HEK293T (cell line): ENCODE data around the gene CDH12.

ENCODE experiments used
- CTCF ChIA-PET: fragments of 350-600 bp; formaldehyde crosslinking; extraction: SDS; loops from one replicate; lab custom pipeline; 2021; ENCODE audit warnings: antibody characterized with exemption, inconsistent platforms; lab: Yijun Ruan, JAX
- POLR2A ChIA-PET: fragments of 350-600 bp; formaldehyde crosslinking; extraction: SDS; loops from one replicate; lab custom pipeline; 2020; ENCODE audit warnings: antibody characterized with exemption, inconsistent platforms; lab: Yijun Ruan, JAX
- DNase-seq: peaks from one replicate; pipeline ENCODE4 v3.0.0; 2012; ENCODE audit warnings: mixed read lengths; ENCODE audit errors: extremely low spot score
- ARNT ChIP-seq: fragments of 450-650 bp; IDR thresholded peaks from 2 replicates; pipeline ENCODE4 v1.6.1; 2017; ENCODE audit warnings: mild to moderate bottlenecking
- BHLHE40 ChIP-seq: fragments of 450-650 bp; IDR thresholded peaks from 2 replicates; pipeline ENCODE4 v1.6.1; 2016; ENCODE audit warnings: mild to moderate bottlenecking, moderate library complexity, borderline replicate concordance
- CTBP1 ChIP-seq: fragments of 450-650 bp; IDR thresholded peaks from 2 replicates; pipeline ENCODE4 v1.6.1; 2016; ENCODE audit warnings: borderline replicate concordance
- ELF4 ChIP-seq: fragments of 450-650 bp; IDR thresholded peaks from 2 replicates; pipeline ENCODE4 v1.6.1; 2017; ENCODE audit warnings: antibody characterized with exemption
- FOXA1 ChIP-seq: fragments of 450-650 bp; IDR thresholded peaks from 2 replicates; pipeline ENCODE4 v1.6.1; 2016; ENCODE audit warnings: mild to moderate bottlenecking
- FOXK2 ChIP-seq: fragments of 450-650 bp; IDR thresholded peaks from 2 replicates; pipeline ENCODE4 v1.6.1; 2016; ENCODE audit warnings: mild to moderate bottlenecking
- FOXM1 ChIP-seq: fragments of 450-650 bp; IDR thresholded peaks from 2 replicates; pipeline ENCODE4 v1.6.1; 2017; ENCODE audit warnings: mild to moderate bottlenecking, borderline replicate concordance
- HDGF ChIP-seq: fragments of 450-650 bp; IDR thresholded peaks from 2 replicates; pipeline ENCODE4 v1.6.1; 2017; ENCODE audit warnings: antibody characterized with exemption, borderline replicate concordance
- L3MBTL2 ChIP-seq: fragments of 450-650 bp; conservative IDR thresholded peaks from 2 replicates; pipeline ENCODE4 v1.6.1; 2016; ENCODE audit warnings: mild to moderate bottlenecking
- LEF1 ChIP-seq: fragments of 450-650 bp; IDR thresholded peaks from 2 replicates; pipeline ENCODE4 v1.6.1; 2017; ENCODE audit warnings: mild to moderate bottlenecking, borderline replicate concordance
- NFRKB ChIP-seq: fragments of 450-650 bp; IDR thresholded peaks from 2 replicates; pipeline ENCODE4 v1.6.1; 2016; ENCODE audit warnings: mild to moderate bottlenecking, moderate library complexity
- SP1 ChIP-seq: fragments of 450-650 bp; IDR thresholded peaks from 2 replicates; pipeline ENCODE4 v1.6.1; 2017
- SUZ12 ChIP-seq: fragments of 450-650 bp; IDR thresholded peaks from 2 replicates; pipeline ENCODE4 v1.6.1; 2016; ENCODE audit warnings: mild to moderate bottlenecking
- TARDBP ChIP-seq: fragments of 450-650 bp; IDR thresholded peaks from 2 replicates; pipeline ENCODE4 v1.6.1; 2016
- ZNF384 ChIP-seq: fragments of 450-650 bp; IDR thresholded peaks from 2 replicates; pipeline ENCODE4 v1.6.1; 2016
- TF ChIP-seq, protein P1 (sequence below): fragments of 450-650 bp; IDR thresholded peaks from 2 replicates; pipeline ENCODE4 v1.6.1; 2016

CDH12 gene

GRCh38 chr5:22708770-22709328 is 144.3 kb downstream of the CDH12 start:
- peak; percentile 8 for DNase-seq
- POLR2A ChIA-PET, result no interaction called here
- CTCF ChIA-PET, result interaction anchor here (0.9 to 1.4 kb wide), 2 partner anchors 18 to 20 kb away, joined by 5 to 6 read pairs; no protein-coding TSS in a partner anchor
- TF ChIP-seq, protein P1, sequence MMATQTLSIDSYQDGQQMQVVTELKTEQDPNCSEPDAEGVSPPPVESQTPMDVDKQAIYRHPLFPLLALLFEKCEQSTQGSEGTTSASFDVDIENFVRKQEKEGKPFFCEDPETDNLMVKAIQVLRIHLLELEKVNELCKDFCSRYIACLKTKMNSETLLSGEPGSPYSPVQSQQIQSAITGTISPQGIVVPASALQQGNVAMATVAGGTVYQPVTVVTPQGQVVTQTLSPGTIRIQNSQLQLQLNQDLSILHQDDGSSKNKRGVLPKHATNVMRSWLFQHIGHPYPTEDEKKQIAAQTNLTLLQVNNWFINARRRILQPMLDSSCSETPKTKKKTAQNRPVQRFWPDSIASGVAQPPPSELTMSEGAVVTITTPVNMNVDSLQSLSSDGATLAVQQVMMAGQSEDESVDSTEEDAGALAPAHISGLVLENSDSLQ, result no peak
- no peak for TF ChIP-seq ZNF384
- no peak for TF ChIP-seq SUZ12
- TF ChIP-seq SP1, result no peak
- no peak for TF ChIP-seq FOXM1
- no peak for TF ChIP-seq ELF4
- TF ChIP-seq L3MBTL2, result no peak
- no peak for TF ChIP-seq HDGF
- TF ChIP-seq FOXK2, result no peak
- TF ChIP-seq BHLHE40, result no peak
- TF ChIP-seq CTBP1, result no peak
- TF ChIP-seq FOXA1, result no peak
- TF ChIP-seq ARNT, result no peak
- TF ChIP-seq TARDBP, result no peak
- no peak for TF ChIP-seq NFRKB
- no peak for TF ChIP-seq LEF1

GRCh38 chr5:22706901-22707300 is 146.2 kb downstream of the CDH12 start:
- ChIA-PET POLR2A (no interaction called here), CTCF (no interaction called here)
- TF ChIP-seq CTBP1 (no peak), HDGF (no peak), BHLHE40 (no peak), ARNT (no peak)
- TF ChIP-seq, protein P1, result no peak
- DNase-seq, result no peak

- POLR2A ChIA-PET, result no interaction called here
- DNase-seq, result no peak
- CTCF ChIA-PET, result no interaction called here
- TF ChIP-seq SP1 (no peak), ARNT (no peak), ZNF384 (no peak), L3MBTL2 (no peak), TARDBP (no peak)
Measured at GRCh38 chr5:22699319-22699718, 153.8 kb downstream of the CDH12 start.

DNA sequence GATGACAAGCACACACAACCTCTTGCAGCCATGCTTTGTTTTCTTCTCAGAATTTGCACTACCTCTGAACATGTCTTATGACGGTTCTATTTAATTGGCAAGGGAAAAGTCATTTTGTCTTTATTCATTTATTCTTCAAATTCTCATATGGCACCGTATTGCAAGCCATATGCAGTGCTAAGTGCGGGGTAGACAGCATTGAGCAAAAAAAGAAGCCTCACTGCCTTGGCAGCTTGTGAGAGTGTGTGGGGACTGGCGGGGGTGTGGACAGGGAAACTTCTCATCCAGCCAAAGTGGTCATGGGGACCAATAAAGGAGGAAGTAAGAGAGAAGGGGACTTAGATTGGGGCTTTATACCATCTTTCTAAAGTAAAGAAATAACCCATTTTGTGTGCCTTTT is 160.0 kb downstream of the CDH12 start:
- POLR2A ChIA-PET, result no interaction called here
- TF ChIP-seq NFRKB (no peak), FOXM1 (no peak), BHLHE40 (no peak), FOXK2 (no peak), SUZ12 (no peak), FOXA1 (no peak), ELF4 (no peak), CTBP1 (no peak), L3MBTL2 (no peak), TARDBP (no peak)
- no peak for DNase-seq
- CTCF ChIA-PET, result no interaction called here

DNA sequence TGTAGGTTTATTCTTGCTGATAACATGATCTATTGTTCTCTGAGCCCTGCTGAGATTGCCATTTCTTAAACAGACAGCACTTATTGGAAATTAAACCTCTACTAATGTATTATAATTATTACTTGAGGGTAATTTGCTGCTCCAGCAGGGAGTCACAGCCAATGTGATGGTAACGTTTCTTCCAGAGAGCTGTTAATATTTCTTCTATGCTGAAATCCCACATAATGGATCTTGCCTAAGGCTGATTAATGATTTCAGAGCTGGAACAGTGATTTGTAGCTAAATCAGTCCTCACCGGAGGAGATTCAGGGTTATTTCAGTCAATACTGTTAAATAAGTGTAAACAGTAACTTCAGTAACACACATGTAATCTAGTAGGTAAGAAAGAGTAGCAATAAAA is 170.1 kb downstream of the CDH12 start:
- DNase-seq, result no peak
- ChIA-PET CTCF (no interaction called here), POLR2A (no interaction called here)
- TF ChIP-seq, protein P1, result no peak
- TF ChIP-seq CTBP1 (no peak), ELF4 (no peak), TARDBP (no peak), NFRKB (no peak), FOXA1 (no peak), BHLHE40 (no peak), LEF1 (no peak), FOXM1 (no peak), L3MBTL2 (no peak), FOXK2 (no peak), HDGF (no peak), ZNF384 (no peak), SUZ12 (no peak), SP1 (no peak), ARNT (no peak)

DNA sequence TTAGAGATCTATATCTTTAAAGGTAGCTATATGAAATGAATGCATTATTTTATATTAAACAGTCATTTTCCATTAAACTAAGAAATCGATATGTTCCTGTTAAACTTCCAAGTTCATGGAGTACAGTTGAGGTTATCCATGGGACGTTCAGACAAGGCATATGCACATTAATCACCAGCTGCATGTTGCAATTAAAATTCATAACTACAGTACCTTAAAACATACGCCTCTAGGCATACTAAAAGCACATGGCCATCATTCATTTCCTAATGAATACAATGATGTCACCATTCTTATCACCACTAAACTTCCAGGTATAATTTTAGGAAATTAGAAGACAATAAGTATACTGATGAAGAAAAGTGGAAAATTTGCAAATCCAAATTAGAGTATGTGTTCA is 174.3 kb downstream of the CDH12 start:
- no peak for TF ChIP-seq FOXA1
- no peak for TF ChIP-seq L3MBTL2
- no peak for TF ChIP-seq NFRKB
- TF ChIP-seq, protein P1, result no peak
- no peak for TF ChIP-seq CTBP1
- no peak for TF ChIP-seq FOXM1
- no peak for TF ChIP-seq SUZ12
- TF ChIP-seq HDGF, result no peak
- no peak for TF ChIP-seq TARDBP
- TF ChIP-seq LEF1, result no peak
- no peak for TF ChIP-seq BHLHE40
- ChIA-PET POLR2A (no interaction called here), CTCF (no interaction called here)
- DNase-seq, result no peak
